OCI-LY1 (cell line): Measurements from ENCODE around the gene GAL3ST2.
"Not testable (repeated sequence)": the region's sequence is repeated elsewhere in the genome, so short reads cannot be mapped to it uniquely, and the experiment has no call there.

Source experiments
- H2AFZ ChIP-seq: fragments of 200-600 bp; sonication (generic), shearing (Covaris generic); 2 replicates; pipeline ENCODE4 v1.6.0; 2014; ENCODE audit warnings: antibody characterized with exemption, mild to moderate bottlenecking, low read length
- H3F3A ChIP-seq: fragments of 200-600 bp; sonication (generic), shearing (Covaris generic); 2 replicates; pipeline ENCODE4 v1.6.0; 2014; ENCODE audit warnings: mild to moderate bottlenecking, antibody characterized with exemption, low read length, moderate library complexity; ENCODE audit not compliant: insufficient read depth
- H3K27ac ChIP-seq: fragments of 200-600 bp; sonication (generic); 2 replicates; pipeline ENCODE4 v1.5.1; 2014; ENCODE audit warnings: low read length, mixed run types, mild to moderate bottlenecking, low read depth; ENCODE audit not compliant: poor library complexity, severe bottlenecking
- H3K27me3 ChIP-seq: fragments of 200-600 bp; sonication (generic); 2 replicates; pipeline ENCODE4 v1.6.0; 2014; ENCODE audit warnings: antibody characterized with exemption, mild to moderate bottlenecking, low read length, moderate library complexity; ENCODE audit not compliant: insufficient read depth
- H3K36me3 ChIP-seq: fragments of 200-600 bp; sonication (generic); 2 replicates; pipeline ENCODE4 v1.6.1; 2014; ENCODE audit warnings: mild to moderate bottlenecking, antibody characterized with exemption, low read length, moderate library complexity, mixed read lengths; ENCODE audit not compliant: insufficient read depth
- H3K4me1 ChIP-seq: fragments of 200-600 bp; sonication (generic); 2 replicates; pipeline ENCODE4 v1.5.1; 2014; ENCODE audit warnings: mild to moderate bottlenecking, low read length, moderate library complexity; ENCODE audit not compliant: insufficient read depth, severe bottlenecking
- H3K4me2 ChIP-seq: fragments of 200-600 bp; sonication (generic), shearing (Covaris generic); 2 replicates; pipeline ENCODE4 v1.6.1; 2014; ENCODE audit warnings: low read length
- H3K4me3 ChIP-seq: fragments of 200-600 bp; sonication (generic); 2 replicates; pipeline ENCODE4 v1.5.1; 2014; ENCODE audit warnings: low read length, low read depth, mild to moderate bottlenecking, mixed read lengths; ENCODE audit not compliant: poor library complexity, severe bottlenecking
- H3K79me2 ChIP-seq: fragments of 200-600 bp; shearing (Covaris generic); 2 replicates; pipeline ENCODE4 v1.6.1; 2016; ENCODE audit warnings: mixed run types, low read length, mixed read lengths; ENCODE audit not compliant: insufficient read depth
- H3K9ac ChIP-seq: fragments of 200-600 bp; sonication (generic), shearing (Covaris generic); 2 replicates; pipeline ENCODE4 v1.6.1; 2014; ENCODE audit warnings: mild to moderate bottlenecking, low read length, mixed read lengths
- H3K9me2 ChIP-seq: fragments of 200-600 bp; sonication (generic), shearing (Covaris generic); 2 replicates; pipeline ENCODE4 v1.6.1; 2014; ENCODE audit warnings: low read depth, mild to moderate bottlenecking, low read length, mixed read lengths
- H3K9me3 ChIP-seq: fragments of 200-600 bp; shearing (Covaris generic); 2 replicates; pipeline ENCODE4 v1.6.1; 2014; ENCODE audit warnings: low read length, mixed read lengths
- H4K20me1 ChIP-seq: fragments of 200-600 bp; sonication (generic), shearing (Covaris generic); 2 replicates; pipeline ENCODE4 v1.6.0; 2016; ENCODE audit warnings: mild to moderate bottlenecking, low read length; ENCODE audit not compliant: insufficient read depth
- EZH2 ChIP-seq: fragments of 200-600 bp; sonication (generic), shearing (Covaris generic); IDR thresholded peaks from 2 replicates; pipeline ENCODE4 v1.8.0; 2017; ENCODE audit warnings: borderline replicate concordance, mixed run types, mild to moderate bottlenecking, antibody characterized with exemption, low read length, moderate library complexity, mixed read lengths
- TF ChIP-seq, protein P1 (sequence below): fragments of 200-600 bp; sonication (generic), shearing (Covaris generic); IDR thresholded peaks from 2 replicates; pipeline ENCODE4 v1.5.1; 2017; ENCODE audit warnings: mild to moderate bottlenecking, antibody characterized with exemption, low read length, moderate library complexity, mixed read lengths

The GAL3ST2 gene

DNA sequence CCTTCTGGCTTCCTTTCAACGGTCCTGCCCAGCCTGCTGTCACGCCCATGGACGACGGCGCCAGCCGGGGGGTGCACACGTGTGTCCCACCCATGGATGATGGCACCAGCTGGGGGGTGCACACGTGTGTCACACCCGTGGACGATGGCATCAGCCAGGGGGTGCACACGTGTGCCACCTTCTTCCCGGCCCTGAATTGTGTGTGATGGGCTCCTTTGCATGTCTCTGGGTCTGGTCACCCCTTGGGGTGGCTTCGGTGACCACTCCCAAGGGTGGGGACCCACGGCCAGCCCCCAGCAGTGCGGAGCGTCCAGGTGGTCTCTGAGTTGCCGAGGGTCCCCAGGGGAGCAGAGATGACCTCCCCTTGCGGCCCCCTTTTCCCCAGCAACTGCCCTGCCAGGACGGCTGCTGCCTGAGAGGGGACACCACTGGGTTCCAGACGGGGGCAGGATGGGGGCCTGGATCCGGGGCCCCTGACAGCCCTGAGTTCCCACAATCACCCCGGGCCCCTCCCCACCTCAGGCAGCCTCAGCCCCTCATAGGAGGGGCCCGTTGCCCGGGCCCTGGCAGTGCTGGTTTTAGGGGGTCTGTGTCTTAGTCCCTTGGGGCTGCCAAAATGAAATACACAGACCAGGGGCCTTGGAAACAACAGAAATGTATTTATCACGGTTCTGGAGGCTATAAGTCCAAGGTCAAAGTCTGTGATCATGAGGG lies 41.8 kb downstream of the GAL3ST2 start:
- H3K9me3 ChIP-seq: no peaks in the 10 kb centered on the region
- no peaks in the 10 kb centered on the region for H3F3A ChIP-seq
- no peak overlapping the region for H3K9ac ChIP-seq
- TF ChIP-seq, protein P1, sequence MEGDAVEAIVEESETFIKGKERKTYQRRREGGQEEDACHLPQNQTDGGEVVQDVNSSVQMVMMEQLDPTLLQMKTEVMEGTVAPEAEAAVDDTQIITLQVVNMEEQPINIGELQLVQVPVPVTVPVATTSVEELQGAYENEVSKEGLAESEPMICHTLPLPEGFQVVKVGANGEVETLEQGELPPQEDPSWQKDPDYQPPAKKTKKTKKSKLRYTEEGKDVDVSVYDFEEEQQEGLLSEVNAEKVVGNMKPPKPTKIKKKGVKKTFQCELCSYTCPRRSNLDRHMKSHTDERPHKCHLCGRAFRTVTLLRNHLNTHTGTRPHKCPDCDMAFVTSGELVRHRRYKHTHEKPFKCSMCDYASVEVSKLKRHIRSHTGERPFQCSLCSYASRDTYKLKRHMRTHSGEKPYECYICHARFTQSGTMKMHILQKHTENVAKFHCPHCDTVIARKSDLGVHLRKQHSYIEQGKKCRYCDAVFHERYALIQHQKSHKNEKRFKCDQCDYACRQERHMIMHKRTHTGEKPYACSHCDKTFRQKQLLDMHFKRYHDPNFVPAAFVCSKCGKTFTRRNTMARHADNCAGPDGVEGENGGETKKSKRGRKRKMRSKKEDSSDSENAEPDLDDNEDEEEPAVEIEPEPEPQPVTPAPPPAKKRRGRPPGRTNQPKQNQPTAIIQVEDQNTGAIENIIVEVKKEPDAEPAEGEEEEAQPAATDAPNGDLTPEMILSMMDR: no peak
- no peak for TF ChIP-seq EZH2
- no peak overlapping the region for H3K4me2 ChIP-seq
- H3K4me3 ChIP-seq: no peak overlapping the region
- H3K27ac ChIP-seq: no peak overlapping the region
- no peaks in the 10 kb centered on the region for H4K20me1 ChIP-seq
- H3K9me2 ChIP-seq: no peaks in the 10 kb centered on the region
- no peaks in the 10 kb centered on the region for H3K36me3 ChIP-seq
- H3K27me3 ChIP-seq: peaks cover 6% of the 10 kb centered on the region; the same call in 1 of the 2 replicates
- no peak overlapping the region for H2AFZ ChIP-seq
- no peaks in the 10 kb centered on the region for H3K79me2 ChIP-seq
- no peaks in the 10 kb centered on the region for H3K4me1 ChIP-seq

DNA sequence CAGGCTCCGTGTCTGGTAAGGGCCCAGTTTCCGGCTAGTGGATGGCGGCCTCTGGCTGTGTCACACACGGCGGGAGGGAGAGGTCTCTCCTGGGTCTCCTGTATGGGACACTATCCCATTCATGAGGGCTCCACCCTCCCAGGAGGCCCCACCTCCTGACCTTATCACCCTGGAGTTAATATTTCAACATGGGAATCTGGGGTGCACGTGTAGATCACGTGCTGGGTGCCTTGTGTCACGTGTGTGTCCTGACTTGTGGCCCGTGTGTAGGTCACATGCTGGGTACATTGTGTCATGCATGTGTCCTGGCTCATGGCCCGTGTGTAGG lies 42.3 kb downstream of the GAL3ST2 start:
- no peaks in the 10 kb centered on the region for H3K79me2 ChIP-seq
- no peaks in the 10 kb centered on the region for H3K36me3 ChIP-seq
- peaks cover 6% of the 10 kb centered on the region; the same call in 1 of the 2 replicates for H3K27me3 ChIP-seq
- H3F3A ChIP-seq: no peaks in the 10 kb centered on the region
- TF ChIP-seq, protein P1: no peak
- TF ChIP-seq EZH2: no peak
- no peaks in the 10 kb centered on the region for H3K9me2 ChIP-seq
- H3K4me2 ChIP-seq: no peak overlapping the region
- no peak overlapping the region for H2AFZ ChIP-seq
- H3K9ac ChIP-seq: no peak overlapping the region
- no peaks in the 10 kb centered on the region for H4K20me1 ChIP-seq
- no peaks in the 10 kb centered on the region for H3K9me3 ChIP-seq
- H3K4me1 ChIP-seq: no peaks in the 10 kb centered on the region
- no peak overlapping the region for H3K4me3 ChIP-seq
- H3K27ac ChIP-seq: no peak overlapping the region

DNA sequence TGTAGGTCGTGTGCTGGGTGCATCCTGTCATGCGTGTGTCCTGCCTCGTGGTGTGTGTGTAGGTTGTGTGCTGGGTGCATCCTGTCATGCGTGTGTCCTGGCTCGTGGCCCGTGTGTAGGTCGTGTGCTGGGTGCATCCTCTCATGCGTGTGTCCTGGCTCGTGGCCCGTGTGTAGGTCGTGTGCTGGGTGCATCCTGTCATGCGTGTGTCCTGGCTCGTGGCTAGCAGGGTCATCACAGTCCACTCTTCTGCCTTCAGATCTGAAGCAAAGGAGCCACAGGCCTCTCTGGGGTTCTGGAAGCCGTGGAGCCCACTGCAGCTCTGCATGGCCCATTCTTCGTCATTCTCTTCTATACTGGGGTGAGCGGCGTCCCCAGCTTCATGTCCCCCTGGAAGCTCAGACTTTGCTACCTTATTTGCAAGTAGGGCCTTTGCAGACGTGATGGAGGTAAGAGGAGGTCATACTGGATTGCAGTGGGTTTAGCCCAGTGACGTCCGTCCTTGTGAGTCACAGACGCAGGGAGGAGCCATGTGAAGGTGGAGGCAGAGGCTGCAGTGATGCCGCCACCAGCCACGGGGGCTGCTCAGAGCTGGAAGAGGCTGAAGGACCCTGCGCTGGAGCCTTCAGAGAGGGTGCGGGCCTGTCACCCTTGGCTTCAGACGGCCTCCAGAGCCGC lies 43.5 kb downstream of the GAL3ST2 start:
- H3F3A ChIP-seq, H2AFZ ChIP-seq, H3K9ac ChIP-seq, H3K4me2 ChIP-seq, H3K36me3 ChIP-seq, H3K27me3 ChIP-seq, H3K9me2 ChIP-seq, H4K20me1 ChIP-seq, H3K4me1 ChIP-seq, H3K9me3 ChIP-seq, H3K27ac ChIP-seq, H3K4me3 ChIP-seq, H3K79me2 ChIP-seq: not testable (repeated sequence)
